ENCODE measurements around the gene DNASE2B. TPM values are rescaled to one million over a fixed set of nuclear protein-coding genes. Genes with fewer than 3 reads are reported as not detected.

The DNASE2B gene
- total RNA-seq, 1 donor from 2014 or later, result 0.26 TPM

DNA sequence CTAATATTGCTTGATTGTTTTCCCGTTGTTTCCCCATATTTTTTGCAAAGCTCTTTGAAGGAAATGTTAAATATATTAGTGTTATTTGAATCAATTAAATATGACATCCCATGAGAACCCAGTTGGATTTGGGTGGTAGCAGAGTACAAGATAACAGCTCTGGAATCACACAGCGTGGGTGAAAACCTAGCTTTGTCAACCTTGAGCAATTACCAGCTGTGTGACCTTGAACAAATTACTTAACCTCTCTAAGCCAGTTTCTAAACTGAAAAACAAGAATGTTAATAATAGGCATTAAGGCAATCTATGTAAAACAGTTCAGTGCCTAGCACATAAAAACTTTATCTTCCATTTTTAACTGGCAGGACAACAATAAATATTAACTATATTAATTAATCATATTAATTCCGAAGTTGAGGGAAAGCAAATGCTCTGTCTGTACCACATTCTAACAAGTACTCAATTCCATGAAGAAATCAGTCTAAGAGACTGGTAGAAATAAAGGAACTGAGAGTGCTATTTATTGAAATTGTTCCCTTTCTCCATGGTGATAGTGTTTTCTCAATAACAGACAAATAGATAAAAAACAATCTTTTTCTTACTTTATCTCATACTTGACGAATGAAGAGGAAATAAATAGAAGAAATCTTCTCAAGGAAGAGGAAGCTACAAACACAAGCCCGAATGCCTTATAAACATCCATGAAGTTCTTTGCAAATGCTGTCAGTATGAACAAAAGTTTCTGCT lies 27.0 kb downstream of the DNASE2B start:
- no peak for DNase-seq (ENCODE audit: low spot score, unreplicated experiment)
- peaks cover 9% of the 10 kb centered on the region for H3K4me1 Mint-ChIP-seq (ENCODE audit: low read depth)
- no peaks in the 10 kb centered on the region for H3K27me3 Mint-ChIP-seq
- no peak overlapping the region for H3K4me3 Mint-ChIP-seq (ENCODE audit: low read depth)
- TF ChIP-seq, protein P1, sequence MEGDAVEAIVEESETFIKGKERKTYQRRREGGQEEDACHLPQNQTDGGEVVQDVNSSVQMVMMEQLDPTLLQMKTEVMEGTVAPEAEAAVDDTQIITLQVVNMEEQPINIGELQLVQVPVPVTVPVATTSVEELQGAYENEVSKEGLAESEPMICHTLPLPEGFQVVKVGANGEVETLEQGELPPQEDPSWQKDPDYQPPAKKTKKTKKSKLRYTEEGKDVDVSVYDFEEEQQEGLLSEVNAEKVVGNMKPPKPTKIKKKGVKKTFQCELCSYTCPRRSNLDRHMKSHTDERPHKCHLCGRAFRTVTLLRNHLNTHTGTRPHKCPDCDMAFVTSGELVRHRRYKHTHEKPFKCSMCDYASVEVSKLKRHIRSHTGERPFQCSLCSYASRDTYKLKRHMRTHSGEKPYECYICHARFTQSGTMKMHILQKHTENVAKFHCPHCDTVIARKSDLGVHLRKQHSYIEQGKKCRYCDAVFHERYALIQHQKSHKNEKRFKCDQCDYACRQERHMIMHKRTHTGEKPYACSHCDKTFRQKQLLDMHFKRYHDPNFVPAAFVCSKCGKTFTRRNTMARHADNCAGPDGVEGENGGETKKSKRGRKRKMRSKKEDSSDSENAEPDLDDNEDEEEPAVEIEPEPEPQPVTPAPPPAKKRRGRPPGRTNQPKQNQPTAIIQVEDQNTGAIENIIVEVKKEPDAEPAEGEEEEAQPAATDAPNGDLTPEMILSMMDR (IDR thresholded peaks at IDR 0.05; ENCODE audit: unreplicated experiment), result no peak
- H3K9me3 Mint-ChIP-seq (ENCODE audit: low read depth), result peaks cover 23% of the 10 kb centered on the region
- no peak overlapping the region for H3K27ac Mint-ChIP-seq
- H3K36me3 Mint-ChIP-seq (ENCODE audit: insufficient read depth), result peaks cover 10% of the 10 kb centered on the region

DNA sequence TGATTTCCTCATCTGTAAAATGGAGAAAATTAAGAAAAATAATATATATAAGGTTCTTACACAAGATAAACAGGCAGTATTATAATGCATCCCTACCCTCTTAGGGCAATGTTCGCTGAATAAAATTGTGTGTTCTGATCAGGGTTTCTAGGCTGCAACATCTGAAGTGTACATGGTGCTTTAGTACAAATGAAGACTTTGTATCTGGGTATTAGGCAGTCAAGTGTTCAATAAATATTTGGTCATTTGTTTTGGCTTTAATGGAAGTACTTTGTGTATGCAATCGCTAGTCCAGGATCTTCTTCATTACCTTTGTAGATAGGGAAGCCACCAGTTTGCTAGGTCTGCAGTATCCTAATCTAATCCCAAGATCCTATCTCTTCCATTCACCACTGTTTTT lies 28.1 kb downstream of the DNASE2B start:
- TF ChIP-seq, protein P1 (IDR thresholded peaks at IDR 0.05; ENCODE audit: unreplicated experiment), result no peak
- Mint-ChIP-seq H3K4me1 (ENCODE audit: low read depth) (peaks cover 9% of the 10 kb centered on the region), H3K9me3 (ENCODE audit: low read depth) (peaks cover 27% of the 10 kb centered on the region), H3K4me3 (ENCODE audit: low read depth) (no peak overlapping the region), H3K27me3 (no peaks in the 10 kb centered on the region), H3K36me3 (ENCODE audit: insufficient read depth) (peaks cover 15% of the 10 kb centered on the region), H3K27ac (no peak overlapping the region)
- no peak for DNase-seq (ENCODE audit: low spot score, unreplicated experiment)

DNA sequence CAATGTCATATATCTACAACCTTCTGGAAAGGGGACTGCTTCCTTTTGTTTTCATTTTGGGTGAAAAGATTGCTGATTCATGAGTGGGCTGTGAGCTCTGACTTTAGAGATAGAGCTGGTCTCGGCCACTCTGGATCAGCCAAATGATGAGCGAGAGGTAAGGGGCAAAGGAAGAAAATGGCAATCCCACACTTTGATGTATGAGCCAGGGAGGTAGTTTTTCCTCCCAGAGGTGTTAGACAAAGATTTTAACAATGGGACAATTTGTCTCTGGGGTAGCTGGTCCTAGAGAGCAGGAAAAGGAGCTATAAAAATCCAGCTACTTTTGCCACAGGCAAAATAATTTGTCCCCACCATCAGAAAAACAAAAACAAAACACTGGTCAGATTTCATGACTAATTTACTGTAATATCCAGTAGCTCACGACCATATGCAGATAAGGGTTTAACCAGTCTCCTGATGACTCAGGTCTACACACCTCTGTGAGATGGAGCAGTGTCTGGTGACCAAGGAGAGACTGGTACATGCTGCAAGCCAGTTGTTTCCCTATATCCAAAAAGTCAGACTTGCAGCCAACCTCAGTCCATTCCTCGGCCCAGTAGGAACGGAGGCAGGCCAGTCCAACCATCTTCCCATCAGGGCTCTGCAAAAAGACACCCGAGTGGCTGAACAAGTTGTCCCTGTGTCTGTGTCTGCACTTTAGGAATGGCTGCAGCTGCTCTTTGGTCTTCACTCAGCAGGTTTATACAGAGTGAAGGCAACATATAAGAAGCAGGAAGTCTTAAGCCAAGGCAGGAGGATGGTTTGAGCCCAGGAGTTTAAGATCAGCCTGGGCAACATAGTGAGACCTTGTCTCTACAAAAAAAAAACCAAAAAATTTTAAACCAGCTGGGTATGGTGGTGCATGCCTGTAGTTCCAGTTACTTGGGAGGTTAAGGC lies 29.2 kb downstream of the DNASE2B start:
- TF ChIP-seq, protein P1 (IDR thresholded peaks at IDR 0.05; ENCODE audit: unreplicated experiment), result no peak
- peaks cover 27% of the 10 kb centered on the region for H3K9me3 Mint-ChIP-seq (ENCODE audit: low read depth)
- no peak for DNase-seq (ENCODE audit: low spot score, unreplicated experiment)
- H3K4me1 Mint-ChIP-seq (ENCODE audit: low read depth), result peaks cover 9% of the 10 kb centered on the region
- H3K36me3 Mint-ChIP-seq (ENCODE audit: insufficient read depth), result peaks cover 15% of the 10 kb centered on the region
- H3K27me3 Mint-ChIP-seq, result no peaks in the 10 kb centered on the region
- peak overlapping the region; percentile 59 for H3K27ac Mint-ChIP-seq
- H3K4me3 Mint-ChIP-seq (ENCODE audit: low read depth), result no peak overlapping the region

DNA sequence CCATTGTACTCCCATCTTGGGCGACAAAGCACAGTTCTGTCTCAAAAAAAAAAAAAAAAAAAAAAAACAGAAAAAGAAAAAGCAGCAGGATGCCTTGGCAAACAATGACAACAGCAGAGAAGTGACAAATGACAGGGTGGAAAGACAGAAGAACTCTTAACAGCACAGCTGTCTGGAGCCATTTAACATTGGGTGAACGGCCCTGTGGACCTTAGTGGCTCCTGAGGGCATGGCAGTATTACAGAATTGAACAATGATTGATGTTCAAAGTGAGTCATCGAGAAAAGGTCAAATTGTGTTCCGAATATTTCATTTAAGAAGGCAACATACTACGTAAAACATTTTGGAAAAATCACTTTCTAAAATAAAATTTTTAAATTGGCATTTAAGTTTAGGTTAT lies 30.0 kb downstream of the DNASE2B start:
- peak overlapping the region; percentile 59 for H3K27ac Mint-ChIP-seq
- H3K4me1 Mint-ChIP-seq (ENCODE audit: low read depth), result peaks cover 11% of the 10 kb centered on the region
- peaks cover 15% of the 10 kb centered on the region for H3K36me3 Mint-ChIP-seq (ENCODE audit: insufficient read depth)
- peaks cover 27% of the 10 kb centered on the region for H3K9me3 Mint-ChIP-seq (ENCODE audit: low read depth)
- H3K27me3 Mint-ChIP-seq, result no peaks in the 10 kb centered on the region
- TF ChIP-seq, protein P1 (IDR thresholded peaks at IDR 0.05; ENCODE audit: unreplicated experiment), result no peak
- H3K4me3 Mint-ChIP-seq (ENCODE audit: low read depth), result no peak overlapping the region
- no peak for DNase-seq (ENCODE audit: low spot score, unreplicated experiment)

DNA sequence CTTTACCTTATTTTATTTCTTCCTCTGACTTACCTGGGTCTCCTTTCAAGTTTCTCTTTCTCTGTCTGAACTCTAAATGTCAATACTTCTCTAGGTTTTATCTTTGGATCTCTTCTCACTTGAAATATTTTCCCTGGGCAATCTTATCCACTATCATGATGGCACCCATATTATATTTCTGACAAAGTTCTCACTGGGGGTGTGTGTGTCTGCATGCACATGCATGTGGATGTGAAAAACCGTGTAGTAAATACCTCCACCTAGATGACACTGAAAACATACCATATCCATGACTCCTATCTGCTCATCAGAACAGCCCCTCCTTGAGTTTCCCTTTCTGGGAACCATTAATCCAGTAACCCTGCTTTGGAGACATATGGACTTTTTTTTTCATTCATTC lies 30.9 kb downstream of the DNASE2B start:
- DNase-seq (ENCODE audit: low spot score, unreplicated experiment), result no peak
- H3K4me1 Mint-ChIP-seq (ENCODE audit: low read depth), result peaks cover 19% of the 10 kb centered on the region
- H3K4me3 Mint-ChIP-seq (ENCODE audit: low read depth), result no peak overlapping the region
- H3K27ac Mint-ChIP-seq, result no peak overlapping the region
- TF ChIP-seq, protein P1 (IDR thresholded peaks at IDR 0.05; ENCODE audit: unreplicated experiment), result no peak
- peaks cover 15% of the 10 kb centered on the region for H3K36me3 Mint-ChIP-seq (ENCODE audit: insufficient read depth)
- no peaks in the 10 kb centered on the region for H3K27me3 Mint-ChIP-seq
- peaks cover 27% of the 10 kb centered on the region for H3K9me3 Mint-ChIP-seq (ENCODE audit: low read depth)

Measured in progenitor cell of endocrine pancreas (in vitro differentiated cells).